GM19193 (cell line): ENCODE data around the gene RHBDL1.

ENCODE experiments used
- POLR2A ChIP-seq: IDR thresholded peaks from 4 replicates; pipeline ENCODE4 v1.6.1; 2011; ENCODE audit not compliant: insufficient read depth, insufficient read length; ENCODE audit errors: extremely low read depth

The RHBDL1 gene

GRCh38 chr16:660132-660458 lies 15.4 kb upstream of the RHBDL1 start:
- no peak for TF ChIP-seq POLR2A

GRCh38 chr16:660459-661183 lies 14.8 kb upstream of the RHBDL1 start:
- TF ChIP-seq POLR2A: no peak

GRCh38 chr16:661184-661821 lies 14.2 kb upstream of the RHBDL1 start:
- no peak for TF ChIP-seq POLR2A

DNA sequence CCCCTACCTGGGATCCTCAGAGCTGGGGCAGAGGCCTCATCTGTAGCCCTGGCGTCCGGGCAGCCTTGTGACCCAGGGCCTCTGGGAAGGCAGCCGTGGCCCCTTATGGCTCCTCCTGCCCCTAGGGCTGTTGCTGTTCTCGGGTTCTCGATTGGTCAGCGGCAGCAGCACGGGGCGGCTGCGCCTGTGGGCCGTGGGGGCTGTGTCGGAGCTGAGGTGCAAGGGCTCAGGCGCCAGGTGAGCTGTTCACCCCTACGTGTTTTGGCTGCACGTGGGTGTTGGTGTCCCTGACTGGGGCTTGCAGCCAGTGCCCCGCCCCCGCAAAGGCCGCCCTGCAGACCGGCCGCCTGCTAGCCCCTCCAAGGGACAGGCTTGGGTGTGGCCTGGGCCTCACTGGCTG lies 13.4 kb upstream of the RHBDL1 start:
- TF ChIP-seq POLR2A: no peak

DNA sequence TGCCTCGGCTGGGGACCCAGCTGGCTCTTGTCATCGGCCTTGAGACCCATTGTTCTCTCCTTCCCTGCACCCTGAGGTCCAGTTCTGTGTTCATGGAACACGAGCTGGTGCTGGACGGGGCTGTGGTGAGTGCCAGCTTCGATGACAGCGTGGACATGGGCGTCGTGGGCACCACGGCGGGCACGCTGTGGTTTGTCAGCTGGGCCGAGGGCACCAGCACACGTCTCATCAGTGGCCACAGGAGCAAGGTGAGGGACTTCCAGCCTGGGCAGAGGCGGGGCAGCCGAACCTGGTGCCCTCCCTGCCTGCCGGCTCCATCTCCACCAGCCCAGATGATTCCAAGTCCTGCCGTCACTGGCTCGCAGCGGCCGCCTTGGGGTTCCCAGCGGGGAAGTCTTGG lies 12.9 kb upstream of the RHBDL1 start:
- TF ChIP-seq POLR2A: no peak

GRCh38 chr16:666572-666971 lies 8.9 kb upstream of the RHBDL1 start:
- no peak for TF ChIP-seq POLR2A

GRCh38 chr16:667113-667779 lies 8.2 kb upstream of the RHBDL1 start:
- TF ChIP-seq POLR2A: no peak

- peak; percentile 89 for TF ChIP-seq POLR2A
Observed at GRCh38 chr16:667780-668518, 7.5 kb upstream of the RHBDL1 start, which contains the start of gene RHOT2. Gene RHOT2, plus strand, starts transcription at chr16:668132. Its CDS starts 68 bp downstream, at chr16:668200.

GRCh38 chr16:668519-669171 lies 6.8 kb upstream of the RHBDL1 start:
- TF ChIP-seq POLR2A: no peak

DNA sequence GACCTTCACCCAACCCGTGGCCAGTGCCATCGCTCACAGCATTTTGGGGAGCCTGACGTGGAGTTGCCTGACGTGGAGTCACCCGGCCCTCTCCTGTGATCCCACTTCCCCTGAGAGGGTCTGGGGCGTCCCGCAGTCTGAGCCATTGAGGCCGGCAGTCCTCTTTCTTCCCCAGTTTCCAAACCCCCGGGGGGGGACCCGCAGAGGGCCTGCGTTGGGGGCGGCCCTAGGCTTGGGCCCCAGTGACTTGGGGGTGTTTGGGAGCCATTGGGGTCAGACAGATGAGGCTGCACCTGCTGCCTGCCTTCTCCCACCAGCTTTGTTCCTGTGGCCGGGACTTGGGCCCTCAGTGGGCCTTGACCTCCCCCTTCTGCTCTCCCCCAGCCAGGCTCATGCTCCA lies 5.8 kb upstream of the RHBDL1 start:
- TF ChIP-seq POLR2A: no peak

GRCh38 chr16:670485-671352 lies 4.8 kb upstream of the RHBDL1 start:
- no peak for TF ChIP-seq POLR2A

GRCh38 chr16:671353-672131 lies 3.9 kb upstream of the RHBDL1 start:
- TF ChIP-seq POLR2A: no peak

GRCh38 chr16:672371-672770 lies 3.1 kb upstream of the RHBDL1 start:
- no peak for TF ChIP-seq POLR2A
